Testis (tissue), 3 donors: Measurements from ENCODE around the gene EXOSC7. TPM values are rescaled to one million over a fixed set of nuclear protein-coding genes. Genes with fewer than 3 reads are reported as not detected.

Experiments used
- DNase-seq: peaks from one replicate; pipeline ENCODE4 v3.0.0-alpha.2; 2019
- H3K27ac ChIP-seq, 2 donors: fragments of 200-600 bp; sonication (generic); one replicate each; pipeline ENCODE4 v1.5.1; 2019
- H3K27me3 ChIP-seq: fragments of 200-600 bp; sonication (generic); one replicate; pipeline ENCODE4 v1.5.1; 2019
- H3K36me3 ChIP-seq: fragments of 200-600 bp; sonication (generic); one replicate; pipeline ENCODE4 v1.5.1; 2017; ENCODE audit warnings: low read depth; ENCODE audit errors: missing control alignments
- H3K4me1 ChIP-seq: fragments of 200-600 bp; sonication (generic); one replicate; pipeline ENCODE4 v1.5.1; 2019
- H3K4me3 ChIP-seq, 2 donors: fragments of 200-600 bp; sonication (generic); one replicate each; pipeline ENCODE4 v1.5.1; 2017 to 2019
- H3K9me3 ChIP-seq: fragments of 200-600 bp; sonication (generic); one replicate; pipeline ENCODE4 v1.5.1; 2017
- POLR2A ChIP-seq: fragments of 450-650 bp; IDR thresholded peaks from one replicate; pipeline ENCODE4 v1.6.1; 2017; ENCODE audit warnings: antibody characterized with exemption, mild to moderate bottlenecking, moderate library complexity
- WGBS, 2 donors: methylation state at CpG; one replicate each; pipeline ENCODE4 v1.1.5; 2018; 5-methylcytosine and 5-hydroxymethylcytosine counted together
- intact Hi-C: fragments of 100-400 bp; cut with DNase I; formaldehyde crosslinking; loops from one replicate; pipeline ENCODE4 v1.15.1; 2023; ENCODE audit warnings: low total_unique reads
- polyA plus RNA-seq: library from polyadenylated mRNA; stranded (reverse); fragments of 350-450 nt; fragmentation: Illumina TruSeq; extraction: RNeasy Lipid Tissue Mini Kit (QIAGEN cat#74804); gene quantifications from one replicate; pipeline ENCODE4 v1.2.3, GENCODE V29; 2014; ENCODE audit warnings: low read depth, low replicate concordance; ENCODE audit not compliant: insufficient read depth
- total RNA-seq, 2 donors: library from RNA; depleted of rRNA; stranded (reverse); fragments of >200 nt; gene quantifications; one replicate each; pipeline ENCODE4 v1.2.3, GENCODE V29; 2016
- TF ChIP-seq, protein P1 (sequence below), 3 experiments: fragments of 450-650 bp in 2 of 3; fragments of 200-600 bp in 1 of 3; sonication (generic) in 1 of 3; IDR thresholded peaks; one replicate each; pipeline ENCODE4 v1.5.1; 2016 to 2019; ENCODE audit warnings: antibody characterized with exemption in 3 of 3, mild to moderate bottlenecking in 2 of 3, moderate library complexity in 1 of 3

Gene EXOSC7
- total and polyA plus RNA-seq, 3 donors from 2014 or later: 63.3 to 71.5 (median 66.3) TPM

DNA sequence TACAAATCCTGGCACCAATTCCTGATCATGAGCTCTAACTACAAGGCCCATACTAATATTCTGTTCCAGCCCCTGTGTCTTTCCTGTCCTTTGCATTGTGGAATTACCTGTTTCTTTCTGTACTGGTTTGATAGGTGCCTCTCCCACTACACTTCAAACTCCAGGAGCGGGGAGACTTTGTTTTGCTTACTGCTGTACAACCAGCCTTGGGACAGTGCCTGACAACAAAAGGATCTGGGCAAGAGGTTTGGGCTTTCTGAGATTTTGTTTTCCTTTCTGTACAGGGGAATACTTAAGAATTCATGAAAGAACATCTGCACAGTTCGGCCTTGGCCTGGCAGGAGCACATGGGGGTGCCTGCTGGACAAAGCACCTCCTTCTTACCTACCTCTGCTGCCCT lies 45.1 kb upstream of the EXOSC7 start:
- 63 to 65% methylated on average over 2 of the region's 2 CpGs for WGBS, 2 donors

GRCh38 chr3:44931791-44932190 lies 44.3 kb upstream of the EXOSC7 start:
- no peak for DNase-seq
- Histone ChIP-seq H3K4me1 (peaks cover 27% of the 10 kb centered on the region), H3K9me3 (no peaks in the 10 kb centered on the region), H3K27ac (peak overlapping the region; percentile 36 to 62), H3K36me3 (no peaks in the 10 kb centered on the region), H3K27me3 (no peaks in the 10 kb centered on the region), H3K4me3 (no peak overlapping the region)
- 63 to 75% methylated on average over 2 of the region's 2 CpGs for WGBS, 2 donors
- intact Hi-C loops: no loop called here
- TF ChIP-seq POLR2A: no peak
- TF ChIP-seq, protein P1, sequence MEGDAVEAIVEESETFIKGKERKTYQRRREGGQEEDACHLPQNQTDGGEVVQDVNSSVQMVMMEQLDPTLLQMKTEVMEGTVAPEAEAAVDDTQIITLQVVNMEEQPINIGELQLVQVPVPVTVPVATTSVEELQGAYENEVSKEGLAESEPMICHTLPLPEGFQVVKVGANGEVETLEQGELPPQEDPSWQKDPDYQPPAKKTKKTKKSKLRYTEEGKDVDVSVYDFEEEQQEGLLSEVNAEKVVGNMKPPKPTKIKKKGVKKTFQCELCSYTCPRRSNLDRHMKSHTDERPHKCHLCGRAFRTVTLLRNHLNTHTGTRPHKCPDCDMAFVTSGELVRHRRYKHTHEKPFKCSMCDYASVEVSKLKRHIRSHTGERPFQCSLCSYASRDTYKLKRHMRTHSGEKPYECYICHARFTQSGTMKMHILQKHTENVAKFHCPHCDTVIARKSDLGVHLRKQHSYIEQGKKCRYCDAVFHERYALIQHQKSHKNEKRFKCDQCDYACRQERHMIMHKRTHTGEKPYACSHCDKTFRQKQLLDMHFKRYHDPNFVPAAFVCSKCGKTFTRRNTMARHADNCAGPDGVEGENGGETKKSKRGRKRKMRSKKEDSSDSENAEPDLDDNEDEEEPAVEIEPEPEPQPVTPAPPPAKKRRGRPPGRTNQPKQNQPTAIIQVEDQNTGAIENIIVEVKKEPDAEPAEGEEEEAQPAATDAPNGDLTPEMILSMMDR (IDR thresholded peaks at IDR 0.05): no peak

More for the DNA sequence above, 45.1 kb upstream of the EXOSC7 start:
- DNase-seq: no peak
- no peaks in the 10 kb centered on the region for H3K27me3 ChIP-seq
- no peak overlapping the region for H3K4me3 ChIP-seq
- H3K27ac ChIP-seq: peak overlapping the region; percentile 36 to 62
- no peaks in the 10 kb centered on the region for H3K36me3 ChIP-seq
- intact Hi-C loops: no loop called here
- H3K9me3 ChIP-seq: no peaks in the 10 kb centered on the region
- H3K4me1 ChIP-seq: peaks cover 27% of the 10 kb centered on the region
- TF ChIP-seq, protein P1 (IDR thresholded peaks at IDR 0.05): no peak
- TF ChIP-seq POLR2A: no peak

DNA sequence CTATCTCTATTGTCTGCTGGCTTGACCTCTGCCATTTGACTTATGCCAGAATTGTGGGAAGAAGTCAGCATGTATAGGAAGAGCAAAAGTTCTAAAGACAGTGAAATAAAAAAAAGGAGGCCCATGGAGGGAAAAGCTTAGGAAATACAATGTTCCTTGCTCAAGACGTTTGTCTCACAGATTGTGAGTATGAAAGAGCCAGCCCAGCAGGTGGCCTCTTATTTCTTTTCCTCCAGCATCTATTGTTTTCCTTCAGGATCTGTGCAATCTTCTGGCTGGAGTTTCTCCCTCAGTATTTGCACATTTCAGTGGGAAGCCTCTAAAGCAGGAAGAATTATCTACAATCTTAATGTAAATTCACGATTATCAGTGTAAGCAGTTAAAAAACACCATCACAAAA lies 43.8 kb upstream of the EXOSC7 start:
- Histone ChIP-seq H3K4me3 (no peak overlapping the region), H3K4me1 (peaks cover 27% of the 10 kb centered on the region), H3K27ac (peak overlapping the region in 1 of 2 donors; percentile 32), H3K36me3 (no peaks in the 10 kb centered on the region), H3K9me3 (no peaks in the 10 kb centered on the region), H3K27me3 (no peaks in the 10 kb centered on the region)
- intact Hi-C loops: no loop called here
- WGBS, 2 donors: 54 to 55% methylated on average over 2 of the region's 2 CpGs
- no peak for DNase-seq
- TF ChIP-seq POLR2A: no peak
- TF ChIP-seq, protein P1 (IDR thresholded peaks at IDR 0.05): no peak

GRCh38 chr3:44932986-44933944 lies 42.8 kb upstream of the EXOSC7 start:
- Histone ChIP-seq H3K27me3 (no peaks in the 10 kb centered on the region), H3K4me1 (peaks cover 27% of the 10 kb centered on the region), H3K27ac (peak overlapping the region; percentile 60 to 79), H3K9me3 (no peaks in the 10 kb centered on the region), H3K36me3 (no peaks in the 10 kb centered on the region), H3K4me3 (no peak overlapping the region)
- intact Hi-C loops: no loop called here
- 75 to 79% methylated on average over 6 to 14 of the region's 14 CpGs for WGBS, 2 donors
- TF ChIP-seq POLR2A: no peak
- TF ChIP-seq, protein P1 (IDR thresholded peaks at IDR 0.05): no peak
- DNase-seq: peak; percentile 74
